Activated naive CD4-positive, alpha-beta T cell treated with anti-CD3 and anti-CD28 coated beads, Interleukin-2, amount 50 U/mL, for 72 hours (primary cell): Measurements from ENCODE around the gene TVP23C. TPM values are rescaled to one million over a fixed set of nuclear protein-coding genes. Genes with fewer than 3 reads are reported as not detected.

Source experiments
- ATAC-seq, 2 donors: fragments of 150-1000 bp; cut with Tn5 transposase; 2 replicates each; pipeline ENCODE4 v1.10.0; 2021; ENCODE audit warnings: mild to moderate bottlenecking in 2 of 2, moderate library complexity in 2 of 2
- DNase-seq, 2 donors: peaks; one replicate each; pipeline ENCODE4 v3.0.0; 2021 to 2022; ENCODE audit warnings: low spot score in 2 of 2
- H3K27ac Mint-ChIP-seq, 2 donors: one replicate each; pipeline ENCODE4 v1.8.0; 2022; ENCODE audit warnings: mild to moderate bottlenecking in 2 of 2, mixed read lengths in 2 of 2
- H3K36me3 Mint-ChIP-seq, 2 donors: one replicate each; pipeline ENCODE4 v1.8.0; 2022; ENCODE audit warnings: mixed read lengths in 2 of 2
- H3K9me3 Mint-ChIP-seq, 2 donors: one replicate each; pipeline ENCODE4 v1.8.0; 2022; ENCODE audit warnings: mixed read lengths in 2 of 2
- total RNA-seq, 2 donors: library from RNA; stranded (reverse); gene quantifications; one replicate each; pipeline ENCODE4 v1.2.3, GENCODE V29; 2022

TVP23C gene
- total RNA-seq, 2 donors from 2014 or later, result 11.2 to 15.0 TPM

- DNase-seq (no peak), ATAC-seq (no peak)
- Mint-ChIP-seq H3K9me3 (peaks cover 9 to 14% of the 10 kb centered on the region in 2 donors), H3K27ac (no peak overlapping the region), H3K36me3 (peaks cover 14 to 31% of the 10 kb centered on the region in 2 donors)
Measured at GRCh38 chr17:15457723-15458094, 105.6 kb downstream of the TVP23C start.

- no peak for ATAC-seq
- Mint-ChIP-seq H3K9me3 (peaks cover 6 to 10% of the 10 kb centered on the region in 2 donors), H3K27ac (no peak overlapping the region), H3K36me3 (peaks cover 14 to 27% of the 10 kb centered on the region in 2 donors)
- DNase-seq, result no peak
Measured at GRCh38 chr17:15456972-15457722, 106.1 kb downstream of the TVP23C start.

DNA sequence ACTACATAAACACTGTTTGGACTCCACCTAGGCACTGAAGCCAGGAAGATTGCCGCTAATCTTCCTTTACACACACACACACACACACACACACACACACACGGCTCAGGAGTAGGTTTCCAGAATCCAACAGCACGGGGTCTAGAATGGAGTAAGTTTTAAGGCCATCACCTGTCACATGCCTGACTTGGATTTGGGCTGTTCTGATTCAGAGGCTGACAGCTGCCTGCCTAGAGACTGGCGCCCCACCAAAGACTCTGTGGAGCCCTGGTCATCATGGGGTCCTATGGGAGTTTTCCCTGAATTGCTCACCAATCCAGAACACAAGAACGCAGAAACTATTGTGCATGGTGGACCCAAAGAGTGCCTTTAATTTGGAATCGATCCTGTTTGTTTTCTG lies 106.8 kb downstream of the TVP23C start:
- DNase-seq, result no peak
- Mint-ChIP-seq H3K36me3 (peaks cover 14 to 27% of the 10 kb centered on the region in 2 donors), H3K9me3 (peaks cover 6 to 10% of the 10 kb centered on the region in 2 donors), H3K27ac (no peak overlapping the region)
- no peak for ATAC-seq

DNA sequence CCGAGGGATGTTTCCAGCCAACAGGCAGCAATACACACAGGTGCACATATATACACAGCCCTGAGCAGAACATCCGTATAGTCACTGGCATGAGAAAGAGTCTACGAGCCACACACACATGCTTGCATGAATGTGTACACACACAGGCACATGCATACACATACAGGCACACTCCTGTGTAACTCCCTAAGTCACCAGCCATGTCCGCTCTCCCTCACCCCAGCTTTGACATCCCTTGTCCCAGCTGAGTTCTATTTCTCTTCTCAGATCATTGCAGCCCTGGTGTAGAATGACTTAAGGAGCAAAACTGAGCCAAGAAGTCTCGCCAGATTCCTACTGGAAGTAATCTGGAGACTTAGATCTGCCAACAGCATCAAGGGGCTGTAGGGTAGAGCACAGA lies 108.9 kb downstream of the TVP23C start:
- peaks cover 14 to 20% of the 10 kb centered on the region in 2 donors for H3K36me3 Mint-ChIP-seq
- peaks cover 2 to 10% of the 10 kb centered on the region in 2 donors for H3K9me3 Mint-ChIP-seq
- H3K27ac Mint-ChIP-seq, result no peak overlapping the region
- ATAC-seq (no peak), DNase-seq (no peak)

- peaks cover 2 to 10% of the 10 kb centered on the region in 2 donors for H3K9me3 Mint-ChIP-seq
- peaks cover 14 to 20% of the 10 kb centered on the region in 2 donors for H3K36me3 Mint-ChIP-seq
- no peak overlapping the region for H3K27ac Mint-ChIP-seq
- no peak for DNase-seq
- ATAC-seq, result no peak
Measured at GRCh38 chr17:15453782-15454181, 109.5 kb downstream of the TVP23C start.

GRCh38 chr17:15453246-15453645 lies 110.0 kb downstream of the TVP23C start:
- no peak for ATAC-seq
- Mint-ChIP-seq H3K36me3 (peaks cover 14 to 20% of the 10 kb centered on the region in 2 donors), H3K9me3 (peaks cover 2 to 10% of the 10 kb centered on the region in 2 donors), H3K27ac (no peak overlapping the region)
- no peak for DNase-seq

DNA sequence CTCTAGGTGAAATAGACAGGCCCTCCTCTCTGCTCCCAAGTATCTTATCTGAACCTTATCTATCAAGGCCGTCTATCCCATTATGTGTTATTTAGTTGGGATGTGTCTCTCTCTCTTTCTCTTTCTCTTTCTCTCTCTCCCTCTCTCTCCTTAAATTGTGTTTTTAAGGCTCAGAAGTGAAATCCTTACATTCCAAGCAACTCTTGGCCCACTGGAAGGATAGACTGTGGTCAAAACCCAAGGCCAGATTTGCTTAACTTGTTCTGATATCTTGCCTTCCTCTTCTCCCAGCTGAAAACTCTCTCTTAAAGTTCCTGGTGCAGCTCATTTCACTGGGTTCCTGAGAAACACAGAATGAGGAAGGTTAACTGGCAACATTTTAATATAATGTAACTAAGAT lies 110.5 kb downstream of the TVP23C start:
- no peak for DNase-seq
- ATAC-seq, result no peak
- Mint-ChIP-seq H3K9me3 (peaks cover 2 to 10% of the 10 kb centered on the region in 2 donors), H3K36me3 (peaks cover 14 to 20% of the 10 kb centered on the region in 2 donors), H3K27ac (no peak overlapping the region)

Other genes starting within 250 kb of the TVP23C start
- gene TEKT3, start 221.9 kb downstream of the TVP23C start, total RNA-seq, result not detected
- gene CDRT4, start 95.9 kb downstream of the TVP23C start, total RNA-seq, result 1 to 10 TPM; 4.0 to 5.3 TPM
- gene FBXW10B, start 56.2 kb upstream of the TVP23C start, total RNA-seq, result under 1 TPM; 0.18 to 0.23 TPM
- gene TRIM16, start 120.8 kb upstream of the TVP23C start, total RNA-seq, result 10 to 100 TPM; 11.3 to 19.0 TPM
- gene ZNF286A, start 136.3 kb upstream of the TVP23C start, total RNA-seq, result 10 to 100 TPM; 21.8 to 24.3 TPM
- 1 to 10 TPM in 1 of 2 donors, under 1 TPM in 1; 0.78 to 1.0 TPM for gene TBC1D26, start 168.8 kb upstream of the TVP23C start, total RNA-seq